ENCODE measurements around the gene CSNK1D.
"Not testable (repeated sequence)": the region's sequence is repeated elsewhere in the genome, so short reads cannot be mapped to it uniquely, and the experiment has no call there.

The CSNK1D gene

GRCh38 chr17:82213251-82214011 is 60.1 kb downstream of the CSNK1D start:
- peak overlapping the region; percentile 66 for H3K4me3 ChIP-seq (ENCODE audit: low read length)
- TF ChIP-seq, protein P1, sequence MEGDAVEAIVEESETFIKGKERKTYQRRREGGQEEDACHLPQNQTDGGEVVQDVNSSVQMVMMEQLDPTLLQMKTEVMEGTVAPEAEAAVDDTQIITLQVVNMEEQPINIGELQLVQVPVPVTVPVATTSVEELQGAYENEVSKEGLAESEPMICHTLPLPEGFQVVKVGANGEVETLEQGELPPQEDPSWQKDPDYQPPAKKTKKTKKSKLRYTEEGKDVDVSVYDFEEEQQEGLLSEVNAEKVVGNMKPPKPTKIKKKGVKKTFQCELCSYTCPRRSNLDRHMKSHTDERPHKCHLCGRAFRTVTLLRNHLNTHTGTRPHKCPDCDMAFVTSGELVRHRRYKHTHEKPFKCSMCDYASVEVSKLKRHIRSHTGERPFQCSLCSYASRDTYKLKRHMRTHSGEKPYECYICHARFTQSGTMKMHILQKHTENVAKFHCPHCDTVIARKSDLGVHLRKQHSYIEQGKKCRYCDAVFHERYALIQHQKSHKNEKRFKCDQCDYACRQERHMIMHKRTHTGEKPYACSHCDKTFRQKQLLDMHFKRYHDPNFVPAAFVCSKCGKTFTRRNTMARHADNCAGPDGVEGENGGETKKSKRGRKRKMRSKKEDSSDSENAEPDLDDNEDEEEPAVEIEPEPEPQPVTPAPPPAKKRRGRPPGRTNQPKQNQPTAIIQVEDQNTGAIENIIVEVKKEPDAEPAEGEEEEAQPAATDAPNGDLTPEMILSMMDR (conservative IDR thresholded peaks at IDR 0.05; ENCODE audit: low read length), result no peak
- DNase-seq (ENCODE audit: low read depth), result peak; percentile 82

DNA sequence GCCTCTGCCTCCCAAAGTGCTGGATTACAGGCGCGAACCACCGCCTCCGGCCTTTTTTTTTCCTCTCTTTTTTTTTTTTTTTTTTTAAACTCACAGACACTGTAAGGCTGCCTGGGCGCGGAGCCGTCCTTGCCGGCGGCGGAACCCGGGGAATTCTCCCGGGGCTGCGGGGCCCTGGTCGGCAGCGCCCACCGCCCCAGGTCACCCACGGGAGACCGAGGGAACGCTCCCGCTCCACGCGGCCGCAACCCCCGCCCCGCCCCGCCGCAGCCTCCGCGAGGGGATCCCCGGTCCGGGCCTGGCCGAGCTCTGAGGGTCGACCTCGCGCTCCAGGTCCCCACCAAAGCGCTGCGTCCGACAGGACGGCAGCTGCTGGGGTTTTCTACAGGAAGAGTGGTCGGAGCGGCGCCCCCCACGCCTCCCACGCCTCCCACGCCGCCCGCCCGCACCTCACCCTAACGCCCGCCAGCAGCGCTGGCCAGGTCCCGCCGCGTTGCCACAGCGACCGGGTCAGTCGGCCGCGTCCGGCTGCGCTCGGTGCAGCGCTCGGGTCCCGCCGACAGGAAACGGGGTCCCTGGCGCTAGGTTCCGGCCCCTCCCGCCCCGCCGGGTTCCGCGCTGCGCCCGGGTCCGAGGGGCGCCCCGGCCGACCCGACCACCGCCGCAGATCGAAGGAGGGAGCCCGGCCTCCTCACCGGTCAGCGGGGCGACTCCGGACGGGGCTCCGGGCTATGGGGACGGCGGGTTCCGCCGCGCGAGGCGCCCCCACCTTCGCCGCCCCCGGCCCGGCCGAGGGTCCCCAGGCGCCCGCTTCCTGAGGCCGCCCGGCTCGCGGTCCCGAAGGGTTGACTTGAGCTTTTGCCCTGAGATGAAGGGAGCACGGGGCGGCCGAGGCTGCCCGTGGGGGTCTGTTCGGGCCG is 60.9 kb downstream of the CSNK1D start, which contains the start of gene CCDC57:
Gene CCDC57 (minus strand): TSS at position 512 of the 920 bp plus-strand sequence. CDS start 10,898 bp downstream, outside the sequence.
- peak; percentile 77 for DNase-seq (ENCODE audit: low read depth)

DNA sequence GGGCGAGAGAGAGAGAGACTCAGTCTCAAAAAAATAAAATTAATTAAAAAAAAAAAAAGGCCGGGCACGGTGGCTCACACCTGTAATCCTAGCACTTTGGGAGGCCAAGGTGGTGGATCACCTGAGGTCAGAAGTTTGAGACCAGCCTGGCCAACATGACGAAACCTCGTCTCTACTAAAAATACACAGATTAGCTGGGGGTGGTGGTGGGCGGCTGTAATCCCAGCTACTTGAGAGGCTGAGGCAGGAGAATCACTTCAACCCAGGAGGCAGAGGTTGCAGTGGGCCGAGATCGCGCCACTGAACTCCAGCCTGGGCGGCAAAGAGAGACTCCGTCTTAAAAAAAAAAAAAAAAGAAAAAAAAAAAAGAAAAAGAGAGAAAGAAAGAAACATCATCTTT is 62.8 kb downstream of the CSNK1D start:
- H3K4me3 ChIP-seq (ENCODE audit: low read length); DNase-seq (ENCODE audit: low read depth): not testable (repeated sequence)

More for the DNA sequence above, 60.9 kb downstream of the CSNK1D start, which contains the start of gene CCDC57:
- TF ChIP-seq, protein P1 (conservative IDR thresholded peaks at IDR 0.05; ENCODE audit: low read length), result no peak
- peak within 1 kb of the TSS; percentile 66 for H3K4me3 ChIP-seq (ENCODE audit: low read length)

GRCh38 chr17:82205720-82206508 is 67.6 kb downstream of the CSNK1D start:
- TF ChIP-seq, protein P1 (conservative IDR thresholded peaks at IDR 0.05; ENCODE audit: low read length), result peak; percentile 84
- H3K4me3 ChIP-seq (ENCODE audit: low read length), result no peak overlapping the region
- peak; percentile 86 for DNase-seq (ENCODE audit: low read depth)

DNA sequence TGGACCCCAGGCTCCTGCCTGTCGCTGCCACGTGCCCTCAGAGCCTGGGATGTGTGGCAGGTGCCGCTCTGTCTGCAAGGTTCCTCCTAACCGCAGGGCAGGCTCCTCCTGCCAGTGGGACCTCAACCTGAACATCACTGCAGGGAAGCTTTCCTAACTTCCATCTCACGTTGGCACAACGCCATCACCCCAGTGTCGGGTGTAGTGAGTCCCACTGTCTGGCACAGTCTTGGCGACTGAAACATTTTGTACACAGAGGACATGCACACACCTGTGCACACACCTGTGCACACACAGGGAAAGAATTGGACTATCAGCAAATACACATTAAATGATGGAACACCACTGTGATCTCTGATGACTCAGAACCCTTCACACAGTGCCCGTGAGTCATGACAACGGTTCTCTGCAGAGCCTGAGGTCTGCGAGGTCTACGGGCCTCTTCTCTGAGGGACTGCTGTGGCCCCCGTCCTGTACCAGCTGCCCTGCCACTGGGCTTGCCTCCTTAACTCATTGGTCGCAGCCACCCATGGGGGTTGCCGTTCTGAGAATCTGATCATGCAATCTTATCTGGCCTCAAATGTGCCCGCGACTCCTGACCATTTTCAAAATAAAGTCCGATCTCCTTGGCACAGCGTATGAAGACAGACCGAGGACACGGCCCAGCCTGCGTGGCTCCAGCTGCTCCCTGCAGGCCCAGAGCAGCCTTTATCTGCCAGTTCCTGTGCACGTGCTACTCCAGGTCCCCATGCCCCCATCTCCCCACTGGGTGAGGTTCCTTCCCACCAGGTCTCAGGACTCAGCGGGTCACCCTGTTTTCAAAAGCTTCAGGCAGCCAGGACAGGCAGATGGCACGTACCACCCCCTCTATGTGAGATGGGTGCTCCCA is 68.4 kb downstream of the CSNK1D start:
- no peak overlapping the region for H3K4me3 ChIP-seq (ENCODE audit: low read length)
- TF ChIP-seq, protein P1 (conservative IDR thresholded peaks at IDR 0.05; ENCODE audit: low read length), result no peak
- DNase-seq (ENCODE audit: low read depth), result peak; percentile 62

DNA sequence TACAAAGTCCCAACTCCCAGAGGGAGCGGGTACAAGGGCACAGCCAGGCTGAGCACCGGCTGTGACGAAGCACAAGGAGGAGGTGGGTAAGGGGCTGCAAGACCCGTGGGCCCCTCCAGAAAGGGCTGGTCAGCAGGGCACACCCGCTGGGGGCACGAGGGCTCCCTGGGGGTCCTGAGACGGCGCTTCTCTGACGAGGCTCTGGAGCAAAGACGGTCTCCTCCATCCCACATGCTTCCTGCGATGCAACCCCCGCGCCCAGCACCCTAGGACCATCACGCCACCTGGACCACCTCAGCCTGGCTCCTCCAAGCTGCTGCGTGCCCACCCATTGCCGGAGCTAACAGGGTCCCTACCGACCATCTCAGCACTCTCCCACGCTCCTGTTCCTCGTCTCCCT is 69.6 kb downstream of the CSNK1D start:
- no peak overlapping the region for H3K4me3 ChIP-seq (ENCODE audit: low read length)
- TF ChIP-seq, protein P1 (conservative IDR thresholded peaks at IDR 0.05; ENCODE audit: low read length), result no peak
- DNase-seq (ENCODE audit: low read depth), result no peak

Data from AG10803 (cell line).